HG03045 (cell line): ENCODE data around the gene KIAA0586.
A peak's percentile ranks its signal among the peaks of the same experiment; 100 is the strongest.
"Not testable (repeated sequence)": the region's sequence is repeated elsewhere in the genome, so short reads cannot be mapped to it uniquely, and the experiment has no call there.

Experiments used
- ATAC-seq: cut with Tn5 transposase; IDR thresholded peaks from one replicate; pipeline ENCODE4 v1.9.1; 2021; ENCODE audit warnings: mild to moderate bottlenecking, moderate library complexity; ENCODE audit not compliant: unreplicated experiment

Gene KIAA0586

GRCh38 chr14:58427281-58428117 is at the start of gene KIAA0586, which contains the start of gene TIMM9:
KIAA0586 (plus strand) TSS chr14:58427719; CDS start chr14:58428265, 546 bp downstream.
TIMM9 (minus strand) TSS chr14:58427531; CDS start chr14:58411945, 15,586 bp downstream.
- peak; percentile 91 for ATAC-seq

- ATAC-seq, result no peak
These were observed 36.7 kb upstream of the KIAA0586 start for GRCh38 chr14:58390830-58391229.

GRCh38 chr14:58395562-58395811 is 32.0 kb upstream of the KIAA0586 start:
- no peak for ATAC-seq

GRCh38 chr14:58395812-58396788 is 31.4 kb upstream of the KIAA0586 start, which contains the start of gene TOMM20L:
TOMM20L (plus strand) TSS chr14:58395930; CDS start chr14:58395958, 28 bp downstream.
- ATAC-seq, result peak; percentile 89

- no peak for ATAC-seq
These were observed 30.4 kb upstream of the KIAA0586 start for GRCh38 chr14:58397156-58397555.

- no peak for ATAC-seq
These were observed 29.0 kb upstream of the KIAA0586 start for GRCh38 chr14:58398495-58398894.

- no peak for ATAC-seq
These were observed 28.6 kb upstream of the KIAA0586 start for GRCh38 chr14:58398895-58399294.

GRCh38 chr14:58401587-58401986 is 25.9 kb upstream of the KIAA0586 start:
- ATAC-seq, result no peak

GRCh38 chr14:58408681-58409215 is 18.8 kb upstream of the KIAA0586 start:
- no peak for ATAC-seq

GRCh38 chr14:58414845-58415244 is 12.7 kb upstream of the KIAA0586 start:
- no peak for ATAC-seq

- ATAC-seq, result no peak
These were observed 11.6 kb upstream of the KIAA0586 start for GRCh38 chr14:58415636-58416547.

GRCh38 chr14:58416934-58417333 is 10.6 kb upstream of the KIAA0586 start:
- not testable (repeated sequence) for ATAC-seq

- ATAC-seq, result peak; percentile 56
These were observed 744 bp upstream of the KIAA0586 start for GRCh38 chr14:58426670-58427280.

GRCh38 chr14:58428118-58428683 is 682 bp downstream of the KIAA0586 start:
- no peak for ATAC-seq

- ATAC-seq, result no peak
These were observed 2.6 kb downstream of the KIAA0586 start for GRCh38 chr14:58430156-58430555.

GRCh38 chr14:58439476-58439875 is 12.0 kb downstream of the KIAA0586 start:
- no peak for ATAC-seq

- ATAC-seq, result no peak
These were observed 17.1 kb downstream of the KIAA0586 start for GRCh38 chr14:58444627-58445026.

GRCh38 chr14:58455593-58456265 is 28.2 kb downstream of the KIAA0586 start:
- ATAC-seq, result no peak

- ATAC-seq, result no peak
These were observed 33.3 kb downstream of the KIAA0586 start for GRCh38 chr14:58460772-58461171.
